GM12873 (cell line): ENCODE results near the gene SERINC5.

Experiments
- CTCF ChIP-seq: IDR thresholded peaks from 2 replicates; pipeline ENCODE4 v1.5.1; 2012; ENCODE audit warnings: low read depth, mild to moderate bottlenecking, moderate library complexity, low read length, control low read depth; ENCODE audit not compliant: insufficient read depth; ENCODE audit errors: missing control alignments

Gene SERINC5

GRCh38 chr5:80082731-80083100 is 173.1 kb downstream of the SERINC5 start:
- TF ChIP-seq CTCF = peak; percentile 60

DNA sequence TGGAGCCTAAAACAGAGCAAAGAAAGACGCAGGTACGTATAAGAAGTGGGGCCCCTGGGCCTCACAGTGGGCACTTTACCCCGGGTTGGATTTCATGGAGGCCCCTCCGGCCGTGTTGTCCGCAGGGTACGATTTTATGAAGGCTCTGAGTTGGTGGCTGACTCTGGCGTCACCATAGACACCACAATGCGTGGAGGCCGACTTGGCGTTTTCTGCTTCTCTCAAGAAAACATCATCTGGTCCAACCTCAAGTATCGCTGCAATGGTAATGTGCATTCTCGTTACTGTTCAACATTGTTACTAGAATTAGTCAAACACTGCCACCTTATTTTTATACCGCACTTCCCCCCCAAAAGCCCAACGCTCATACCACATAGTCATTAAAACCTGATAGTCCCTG is 173.6 kb downstream of the SERINC5 start:
- TF ChIP-seq CTCF = no peak

DNA sequence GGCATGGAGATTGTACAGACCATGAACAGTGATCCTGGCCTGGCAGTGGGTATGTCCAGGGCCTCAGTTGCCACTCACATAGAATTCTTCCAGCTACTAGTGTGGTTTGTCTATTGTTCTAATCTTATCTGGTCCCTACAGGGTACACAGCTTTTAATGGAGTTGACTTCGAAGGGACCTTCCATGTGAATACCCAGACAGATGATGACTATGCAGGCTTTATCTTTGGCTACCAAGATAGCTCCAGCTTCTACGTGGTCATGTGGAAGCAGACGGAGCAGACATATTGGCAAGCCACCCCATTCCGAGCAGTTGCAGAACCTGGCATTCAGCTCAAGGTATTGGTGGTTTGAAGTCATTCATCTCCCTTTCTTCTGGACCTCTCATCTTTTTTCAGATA is 176.9 kb downstream of the SERINC5 start:
- TF ChIP-seq CTCF = no peak

DNA sequence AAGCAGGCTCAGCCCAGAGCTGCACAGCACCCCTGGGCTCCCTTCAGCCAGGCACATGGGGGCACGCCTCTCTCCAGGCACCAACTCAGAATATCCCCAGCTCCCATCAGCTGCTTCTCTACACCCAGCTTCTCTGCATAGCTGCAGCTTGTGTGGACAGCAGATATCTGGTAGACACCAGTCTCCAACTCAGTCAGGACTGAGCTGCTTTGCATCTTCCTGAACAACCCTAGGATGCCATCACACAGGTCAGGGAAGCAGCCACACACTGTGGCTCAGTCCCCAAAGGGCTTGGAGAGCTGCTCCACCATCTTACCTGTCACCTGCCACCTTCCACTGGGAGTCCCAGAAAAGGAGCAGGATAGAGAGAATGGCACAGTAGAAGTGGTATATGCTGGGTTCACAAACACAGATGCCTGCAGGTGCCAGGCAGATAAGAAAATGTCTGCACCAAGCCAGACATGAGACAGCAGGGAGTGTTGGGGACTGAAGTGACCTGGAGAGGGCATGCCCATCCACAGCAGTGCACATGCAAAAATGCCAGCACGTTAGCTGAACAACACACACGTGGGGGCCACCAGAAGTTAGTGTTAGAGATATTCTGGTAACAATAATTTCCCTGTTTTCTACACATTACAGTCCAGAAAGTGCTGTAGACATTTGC is 178.7 kb downstream of the SERINC5 start:
- no peak for TF ChIP-seq CTCF

DNA sequence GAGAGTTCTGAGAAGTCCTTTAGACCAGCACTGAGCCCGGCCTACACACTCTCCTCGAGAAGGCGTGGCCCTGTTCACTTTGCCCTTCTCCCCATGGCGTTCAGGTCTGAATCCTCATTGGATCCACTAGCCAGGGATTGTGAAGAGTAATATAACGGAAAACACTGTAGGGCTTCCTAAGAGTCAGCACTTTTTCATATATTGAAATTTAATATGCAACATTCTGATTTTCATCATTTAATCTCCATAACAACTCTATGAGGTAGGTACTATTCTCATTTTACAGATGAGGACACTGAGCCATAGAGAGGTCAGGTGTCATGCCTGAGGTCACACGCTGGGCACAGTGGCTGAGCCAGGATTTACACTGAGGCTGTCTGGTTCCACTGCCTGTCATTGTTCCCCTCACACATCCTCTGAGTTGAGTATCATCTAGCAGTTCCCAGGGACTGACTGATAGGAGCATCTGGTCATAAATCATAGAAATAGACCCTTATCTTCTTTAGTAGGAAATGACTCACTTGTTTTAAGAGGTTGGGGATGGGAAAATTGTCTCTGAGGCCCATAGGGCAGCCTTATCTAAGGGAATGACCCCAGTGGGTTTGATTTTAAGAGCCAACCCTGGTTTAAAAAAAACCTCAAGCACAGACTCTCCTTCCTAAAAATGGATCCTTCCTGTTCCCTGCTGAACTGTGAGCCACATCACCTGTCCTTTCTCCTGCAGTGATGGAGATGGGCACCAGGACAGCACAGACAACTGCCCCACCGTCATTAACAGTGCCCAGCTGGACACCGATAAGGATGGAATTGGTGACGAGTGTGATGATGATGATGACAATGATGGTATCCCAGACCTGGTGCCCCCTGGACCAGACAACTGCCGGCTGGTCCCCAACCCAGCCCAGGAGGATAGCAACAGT is 179.5 kb downstream of the SERINC5 start:
- TF ChIP-seq CTCF = no peak

- TF ChIP-seq CTCF = no peak
Measured at GRCh38 chr5:80072103-80073073, 183.5 kb downstream of the SERINC5 start.
